ENCODE measurements around the gene POLR3GL.

DNA sequence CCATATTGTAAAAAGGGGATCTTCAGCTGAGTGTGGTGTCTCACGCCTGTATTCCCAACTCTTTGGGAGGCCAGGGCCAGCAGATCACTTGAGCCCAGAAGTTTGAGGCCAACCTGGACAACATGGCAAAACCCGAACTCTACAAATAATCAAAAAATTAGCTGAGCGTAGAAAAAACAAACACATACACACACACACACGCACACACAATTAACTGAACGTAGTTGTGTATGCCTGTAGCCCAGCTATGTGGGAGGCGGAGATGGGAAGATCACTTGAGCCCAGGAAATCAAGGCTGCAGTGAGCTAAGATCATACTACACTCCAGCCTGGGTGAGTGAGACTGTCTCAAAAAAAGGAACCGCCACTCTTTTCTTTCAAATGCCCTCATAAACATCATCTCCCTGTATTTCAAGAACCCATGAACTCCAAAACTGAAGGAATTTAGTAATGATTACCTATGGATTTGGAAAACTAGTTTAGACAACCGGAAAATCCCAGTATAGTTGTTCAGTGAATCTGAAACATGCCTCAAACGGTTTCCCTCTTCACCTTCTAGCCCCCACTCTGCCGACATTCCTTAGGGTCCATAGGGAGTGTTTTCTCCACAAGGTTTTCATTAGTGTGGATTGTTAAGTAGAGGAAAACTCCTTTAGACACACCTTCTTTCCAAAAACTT is 27.4 kb downstream of the POLR3GL start:
- TF ChIP-seq YY1 (IDR thresholded peaks at IDR 0.05; ENCODE audit: insufficient read depth, insufficient read length) = no peak
- no peak for TF ChIP-seq ZNF274 (IDR thresholded peaks at IDR 0.05; ENCODE audit: low read depth, low read length)
- TF ChIP-seq SUZ12 (IDR thresholded peaks at IDR 0.05; ENCODE audit: extremely low read depth, insufficient read depth, insufficient read length) = no peak
